Measurements from ENCODE around the gene WDFY4. TPM values are rescaled to one million over a fixed set of nuclear protein-coding genes. Genes with fewer than 3 reads are reported as not detected.

Gene WDFY4
- polyA plus RNA-seq, 2 of the 4 experiments (the other 2 are of a cell fraction) = not detected

- Histone ChIP-seq H3K9me3 (no peaks in the 10 kb centered on the region), H3K27ac (no peak overlapping the region), H3K4me3 (no peak overlapping the region), H3K4me1 (no peaks in the 10 kb centered on the region), H3K4me2 (no peak overlapping the region)
- FAIRE-seq (no peak), ATAC-seq (no peak), DNase-seq (ENCODE audit: low read depth in 1 of 2, low spot score in 1 of 2) (no peak)
- POLR2A ChIA-PET = no interaction called here
- no peak for TF ChIP-seq ZNF302 (CRISPR knock-in tag; IDR thresholded peaks at IDR 0.05)
- TF ChIP-seq FOSL2 (IDR thresholded peaks at IDR 0.05) = no peak
- TF ChIP-seq FOSL2 (CRISPR knock-in tag; IDR thresholded peaks at IDR 0.05) = no peak
- no peak for TF ChIP-seq ZFP36 (IDR thresholded peaks at IDR 0.05; ENCODE audit: borderline replicate concordance, partially characterized antibody)
- TF ChIP-seq ELK1 (IDR thresholded peaks at IDR 0.05; ENCODE audit: low read depth, low read length) = no peak
- TF ChIP-seq BCL3 (IDR thresholded peaks at IDR 0.05) = no peak
- TF ChIP-seq HES2 (IDR thresholded peaks at IDR 0.05) = no peak
- TF ChIP-seq RFX5 (IDR thresholded peaks at IDR 0.05) = no peak
- TF ChIP-seq BHLHE40 (IDR thresholded peaks at IDR 0.05; ENCODE audit: low read depth, low read length) = no peak
- TF ChIP-seq MAFK (IDR thresholded peaks at IDR 0.05; ENCODE audit: partially characterized antibody) = no peak
- no peak for TF ChIP-seq TFCP2L1 (CRISPR knock-in tag; IDR thresholded peaks at IDR 0.05)
- no peak for TF ChIP-seq PHF8 (IDR thresholded peaks at IDR 0.05; ENCODE audit: borderline replicate concordance, low read depth)
- TF ChIP-seq HMGXB4 (CRISPR knock-in tag; IDR thresholded peaks at IDR 0.05; ENCODE audit: borderline replicate concordance) = no peak
- CTCF ChIA-PET = interaction anchor here (1.0 kb wide), 1 partner anchor 29 kb away, joined by 3 read pairs; no protein-coding TSS in a partner anchor
- 3% methylated on average over 4 of the region's 4 CpGs for WGBS (ENCODE audit: missing lambda C conversion rate)
These were observed 325.6 kb downstream of the WDFY4 start for GRCh38 chr10:49010295-49010694.

GRCh38 chr10:49010865-49011264 lies 326.2 kb downstream of the WDFY4 start:
- POLR2A ChIA-PET = no interaction called here
- no peak overlapping the region for H3K4me2 ChIP-seq
- CTCF ChIA-PET = interaction anchor here (0.8 kb wide), 2 partner anchors 153 to 352 kb away, joined by 3 read pairs; no protein-coding TSS in a partner anchor
- FAIRE-seq = no peak
- no peak overlapping the region for H3K27ac ChIP-seq
- 12% methylated on average over 4 of the region's 4 CpGs for WGBS (ENCODE audit: missing lambda C conversion rate)
- H3K9me3 ChIP-seq = no peaks in the 10 kb centered on the region
- no peak for ATAC-seq
- no peak for DNase-seq (ENCODE audit: low read depth in 1 of 2, low spot score in 1 of 2)
- no peak for TF ChIP-seq FOSB (CRISPR knock-in tag; IDR thresholded peaks at IDR 0.05)
- TF ChIP-seq BCL3 (IDR thresholded peaks at IDR 0.05) = no peak
- H3K4me1 ChIP-seq = no peaks in the 10 kb centered on the region
- H3K4me3 ChIP-seq = no peak overlapping the region

- no peak for FAIRE-seq
- CTCF ChIA-PET = interaction anchor here (0.8 to 1.5 kb wide), 4 partner anchors 13 to 353 kb away, joined by 3 to 7 read pairs (median 3); no protein-coding TSS in a partner anchor
- TF ChIP-seq ESRRA (IDR thresholded peaks at IDR 0.05; ENCODE audit: borderline replicate concordance, low read length) = no peak
- no peak for TF ChIP-seq JUNB (IDR thresholded peaks at IDR 0.05)
- TF ChIP-seq CBX8 (IDR thresholded peaks at IDR 0.05) = no peak
- TF ChIP-seq PBX3 (IDR thresholded peaks at IDR 0.05) = no peak
- TF ChIP-seq EHMT2 (IDR thresholded peaks at IDR 0.05; ENCODE audit: low read depth) = no peak
- TF ChIP-seq KDM5A (IDR thresholded peaks at IDR 0.05) = no peak
- TF ChIP-seq NR3C1 (IDR thresholded peaks at IDR 0.05) = no peak
- no peak for TF ChIP-seq TP53 (CRISPR knock-in tag; IDR thresholded peaks at IDR 0.05)
- no peak for TF ChIP-seq ZC3H11A (IDR thresholded peaks at IDR 0.05)
- no peak for TF ChIP-seq CHD2 (IDR thresholded peaks at IDR 0.05; ENCODE audit: low read length, partially characterized antibody)
- TF ChIP-seq FOXS1 (CRISPR knock-in tag; IDR thresholded peaks at IDR 0.05) = no peak
- no peak for TF ChIP-seq ATOH8 (CRISPR knock-in tag; IDR thresholded peaks at IDR 0.05; ENCODE audit: low read depth)
- TF ChIP-seq SREBF2 (IDR thresholded peaks at IDR 0.05) = no peak
- TF ChIP-seq BCL3 (IDR thresholded peaks at IDR 0.05) = no peak
These were observed 327.1 kb downstream of the WDFY4 start for GRCh38 chr10:49011756-49012155.

More at GRCh38 chr10:49011756-49012155, 327.1 kb downstream of the WDFY4 start:
- Histone ChIP-seq H3K9me3 (no peaks in the 10 kb centered on the region), H3K4me1 (no peaks in the 10 kb centered on the region), H3K4me2 (no peak overlapping the region), H3K27ac (no peak overlapping the region), H3K4me3 (no peak overlapping the region)
- ATAC-seq = no peak
- WGBS (ENCODE audit: missing lambda C conversion rate) = 3% methylated on average over 5 of the region's 11 CpGs
- DNase-seq (ENCODE audit: low read depth in 1 of 2, low spot score in 1 of 2) = no peak
- POLR2A ChIA-PET = no interaction called here
